Measurements from ENCODE around the gene EIF2S1.

GRCh38 chr14:67370830-67371229 is 10.7 kb downstream of the EIF2S1 start:
- TF ChIP-seq POLR2AphosphoS5 (IDR thresholded peaks at IDR 0.05; ENCODE audit: borderline replicate concordance, low read depth, low read length) (no peak), EZH2 (IDR thresholded peaks at IDR 0.05) (no peak)

Measured in SK-N-MC (cell line).